ENCODE results near the gene FAM111B. TPM values are rescaled to one million over a fixed set of nuclear protein-coding genes. Genes with fewer than 3 reads are reported as not detected.

The FAM111B gene
- total RNA-seq, 1 donor from 2014 or later: 0.87 TPM

DNA sequence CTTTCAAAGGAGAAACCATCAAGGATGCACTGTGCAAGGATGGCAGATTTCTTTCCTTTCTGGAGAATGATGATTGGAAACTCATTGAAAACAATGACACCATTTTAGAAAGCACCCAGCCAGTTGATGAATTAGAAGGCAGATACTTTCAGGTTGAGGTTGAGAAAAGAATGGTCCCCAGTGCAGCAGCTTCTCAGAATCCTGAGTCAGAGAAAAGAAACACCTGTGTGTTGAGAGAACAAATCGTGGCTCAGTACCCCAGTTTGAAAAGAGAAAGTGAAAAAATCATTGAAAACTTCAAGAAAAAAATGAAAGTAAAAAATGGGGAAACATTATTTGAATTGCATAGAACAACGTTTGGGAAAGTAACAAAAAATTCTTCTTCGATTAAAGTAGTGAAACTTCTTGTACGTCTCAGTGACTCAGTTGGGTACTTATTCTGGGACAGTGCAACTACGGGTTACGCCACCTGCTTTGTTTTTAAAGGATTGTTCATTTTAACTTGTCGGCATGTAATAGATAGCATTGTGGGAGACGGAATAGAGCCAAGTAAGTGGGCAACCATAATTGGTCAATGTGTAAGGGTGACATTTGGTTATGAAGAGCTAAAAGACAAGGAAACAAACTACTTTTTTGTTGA is 45.4 kb downstream of the FAM111B start:
- Histone ChIP-seq H3K4me3 (no peak overlapping the region), H3K4me1 (no peaks in the 10 kb centered on the region), H3K9me3 (no peaks in the 10 kb centered on the region), H3K27ac (no peak overlapping the region), H3K27me3 (no peaks in the 10 kb centered on the region), H3K36me3 (peaks cover 37% of the 10 kb centered on the region)
- intact Hi-C loops (cut with DNase I): no loop called here
- TF ChIP-seq, protein P1, sequence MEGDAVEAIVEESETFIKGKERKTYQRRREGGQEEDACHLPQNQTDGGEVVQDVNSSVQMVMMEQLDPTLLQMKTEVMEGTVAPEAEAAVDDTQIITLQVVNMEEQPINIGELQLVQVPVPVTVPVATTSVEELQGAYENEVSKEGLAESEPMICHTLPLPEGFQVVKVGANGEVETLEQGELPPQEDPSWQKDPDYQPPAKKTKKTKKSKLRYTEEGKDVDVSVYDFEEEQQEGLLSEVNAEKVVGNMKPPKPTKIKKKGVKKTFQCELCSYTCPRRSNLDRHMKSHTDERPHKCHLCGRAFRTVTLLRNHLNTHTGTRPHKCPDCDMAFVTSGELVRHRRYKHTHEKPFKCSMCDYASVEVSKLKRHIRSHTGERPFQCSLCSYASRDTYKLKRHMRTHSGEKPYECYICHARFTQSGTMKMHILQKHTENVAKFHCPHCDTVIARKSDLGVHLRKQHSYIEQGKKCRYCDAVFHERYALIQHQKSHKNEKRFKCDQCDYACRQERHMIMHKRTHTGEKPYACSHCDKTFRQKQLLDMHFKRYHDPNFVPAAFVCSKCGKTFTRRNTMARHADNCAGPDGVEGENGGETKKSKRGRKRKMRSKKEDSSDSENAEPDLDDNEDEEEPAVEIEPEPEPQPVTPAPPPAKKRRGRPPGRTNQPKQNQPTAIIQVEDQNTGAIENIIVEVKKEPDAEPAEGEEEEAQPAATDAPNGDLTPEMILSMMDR (IDR thresholded peaks at IDR 0.05): no peak
- no peak for ATAC-seq
- DNase-seq: no peak

DNA sequence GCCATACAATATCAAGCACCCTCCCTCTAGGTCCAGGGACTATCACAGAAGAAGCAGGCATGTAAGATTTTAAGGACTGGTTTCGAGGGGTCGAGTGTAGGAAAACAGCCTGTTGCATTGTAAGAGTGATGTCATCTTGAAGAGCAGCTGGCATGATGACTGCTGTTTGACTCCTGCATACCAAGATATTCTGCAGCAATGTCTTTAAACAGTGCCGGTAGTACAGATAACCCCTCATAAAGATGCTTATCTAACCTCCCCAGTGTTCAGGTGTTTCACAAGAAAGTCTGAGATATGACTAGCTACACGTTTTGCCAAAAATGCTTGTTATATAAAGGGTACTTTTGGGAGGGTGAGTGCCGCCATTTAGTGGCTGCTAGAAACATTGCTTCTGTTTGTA is 47.6 kb downstream of the FAM111B start:
- H3K4me3 ChIP-seq: no peak overlapping the region
- peaks cover 16% of the 10 kb centered on the region for H3K36me3 ChIP-seq
- no peaks in the 10 kb centered on the region for H3K27me3 ChIP-seq
- DNase-seq (no peak), ATAC-seq (peak; percentile 33)
- H3K9me3 ChIP-seq: no peaks in the 10 kb centered on the region
- intact Hi-C loops (cut with DNase I): no loop called here
- TF ChIP-seq, protein P1 (IDR thresholded peaks at IDR 0.05): no peak
- peaks cover 9% of the 10 kb centered on the region for H3K4me1 ChIP-seq
- H3K27ac ChIP-seq: no peak overlapping the region

DNA sequence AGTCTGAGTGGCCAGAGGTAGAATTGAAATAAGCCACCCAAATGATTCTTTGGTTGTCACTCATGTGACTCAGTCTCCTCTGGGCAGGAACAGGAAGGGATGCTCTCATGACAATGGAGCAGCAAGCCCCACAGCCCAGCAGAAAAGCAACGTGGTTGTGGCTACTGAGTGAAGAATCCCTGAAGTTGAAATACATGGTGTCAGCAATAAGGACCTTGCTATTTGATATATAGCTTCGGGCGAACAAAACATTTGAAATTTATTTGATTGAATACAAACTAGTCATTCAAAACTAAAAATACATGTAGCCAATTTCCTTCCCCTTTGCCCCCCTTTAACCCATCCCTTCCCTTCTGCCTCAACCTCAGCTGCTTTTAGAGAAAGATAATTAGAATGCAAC is 50.4 kb downstream of the FAM111B start:
- Histone ChIP-seq H3K36me3 (peaks cover under 1% of the 10 kb centered on the region), H3K27ac (no peak overlapping the region), H3K4me1 (peaks cover 9% of the 10 kb centered on the region), H3K9me3 (no peaks in the 10 kb centered on the region), H3K4me3 (no peak overlapping the region), H3K27me3 (no peaks in the 10 kb centered on the region)
- DNase-seq (no peak), ATAC-seq (no peak)
- intact Hi-C loops (cut with DNase I): no loop called here
- TF ChIP-seq, protein P1 (IDR thresholded peaks at IDR 0.05): no peak

DNA sequence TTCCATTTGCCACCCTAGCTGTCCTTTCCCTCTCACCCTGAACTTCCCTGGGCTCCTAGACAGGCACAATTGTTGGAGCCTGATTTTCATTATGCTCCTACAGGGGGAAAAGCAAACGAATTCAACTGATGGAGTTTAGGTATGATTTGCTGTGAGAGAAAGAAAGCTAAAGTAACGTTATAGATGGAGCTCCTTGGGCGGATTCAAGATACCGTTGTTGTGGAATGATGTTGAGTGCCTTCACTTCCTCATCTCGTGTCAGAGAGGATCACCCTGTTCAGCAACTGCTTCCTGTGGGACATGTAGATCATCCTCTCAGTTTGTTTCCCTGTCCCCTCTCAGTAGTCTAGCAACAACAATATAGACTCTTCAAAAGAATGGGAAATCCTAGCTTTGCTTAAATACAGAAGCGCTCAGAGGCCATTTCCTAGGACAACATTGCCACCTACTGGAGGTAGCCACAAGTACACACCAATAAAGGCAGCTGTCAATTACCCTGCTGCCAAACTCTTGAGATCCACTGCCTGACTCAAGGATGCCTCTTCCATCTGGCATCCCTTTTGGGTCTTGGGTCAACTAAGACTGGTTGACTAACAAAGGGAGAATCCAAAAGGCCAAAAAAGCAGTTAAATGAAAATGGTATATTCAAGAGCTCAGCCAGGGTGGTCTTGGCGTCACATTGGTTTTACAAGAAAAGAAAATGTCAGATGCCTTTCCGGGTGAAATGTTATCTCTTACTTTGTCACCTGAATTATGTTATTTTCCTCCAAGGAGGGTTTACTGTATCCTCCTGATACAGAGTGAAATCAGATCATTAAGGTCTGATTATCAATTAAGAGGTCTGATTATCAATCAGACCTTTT is 51.4 kb downstream of the FAM111B start:
- Histone ChIP-seq H3K4me1 (peaks cover 9% of the 10 kb centered on the region), H3K4me3 (no peak overlapping the region), H3K27ac (no peak overlapping the region), H3K36me3 (no peaks in the 10 kb centered on the region), H3K9me3 (no peaks in the 10 kb centered on the region), H3K27me3 (peaks cover 5% of the 10 kb centered on the region)
- DNase-seq (no peak), ATAC-seq (peak; percentile 97)
- TF ChIP-seq, protein P1 (IDR thresholded peaks at IDR 0.05): peak; percentile 87
- intact Hi-C loops (cut with DNase I): no loop called here

DNA sequence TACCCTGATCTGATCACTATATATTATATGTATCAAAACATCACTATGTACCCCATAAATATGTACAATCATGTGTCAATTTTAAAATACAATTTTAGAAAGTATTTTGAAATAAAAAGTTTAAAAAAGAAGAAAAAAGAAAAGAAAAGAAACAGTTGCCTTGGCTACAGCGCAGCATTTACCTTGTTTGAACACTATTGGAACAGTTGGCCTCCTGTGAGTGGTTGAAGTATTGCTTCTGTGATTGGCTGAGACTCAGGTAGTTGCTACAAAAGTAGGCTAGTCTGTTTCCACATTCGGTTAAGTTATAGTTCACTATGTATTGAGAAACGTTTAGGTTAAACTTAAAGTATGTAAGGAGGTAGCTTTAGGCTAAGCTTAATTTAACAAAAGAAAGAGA is 57.0 kb downstream of the FAM111B start:
- Histone ChIP-seq H3K4me3 (no peak overlapping the region), H3K36me3 (no peaks in the 10 kb centered on the region), H3K9me3 (no peaks in the 10 kb centered on the region), H3K27ac (no peak overlapping the region), H3K27me3 (peaks cover 5% of the 10 kb centered on the region), H3K4me1 (no peaks in the 10 kb centered on the region)
- ATAC-seq (no peak), DNase-seq (no peak)
- intact Hi-C loops (cut with DNase I): no loop called here
- TF ChIP-seq, protein P1 (IDR thresholded peaks at IDR 0.05): no peak

All from upper lobe of right lung (tissue), 1 donor.